ENCODE data around the gene NUDT16L1. TPM values are rescaled to one million over a fixed set of nuclear protein-coding genes. Genes with fewer than 3 reads are reported as not detected.
A peak's percentile ranks its signal among the peaks of the same experiment; 100 is the strongest.
"Not testable (repeated sequence)": the region's sequence is repeated elsewhere in the genome, so short reads cannot be mapped to it uniquely, and the experiment has no call there.

The NUDT16L1 gene
- total RNA-seq, result 21.2 and 31.9 TPM in 2 replicates

DNA sequence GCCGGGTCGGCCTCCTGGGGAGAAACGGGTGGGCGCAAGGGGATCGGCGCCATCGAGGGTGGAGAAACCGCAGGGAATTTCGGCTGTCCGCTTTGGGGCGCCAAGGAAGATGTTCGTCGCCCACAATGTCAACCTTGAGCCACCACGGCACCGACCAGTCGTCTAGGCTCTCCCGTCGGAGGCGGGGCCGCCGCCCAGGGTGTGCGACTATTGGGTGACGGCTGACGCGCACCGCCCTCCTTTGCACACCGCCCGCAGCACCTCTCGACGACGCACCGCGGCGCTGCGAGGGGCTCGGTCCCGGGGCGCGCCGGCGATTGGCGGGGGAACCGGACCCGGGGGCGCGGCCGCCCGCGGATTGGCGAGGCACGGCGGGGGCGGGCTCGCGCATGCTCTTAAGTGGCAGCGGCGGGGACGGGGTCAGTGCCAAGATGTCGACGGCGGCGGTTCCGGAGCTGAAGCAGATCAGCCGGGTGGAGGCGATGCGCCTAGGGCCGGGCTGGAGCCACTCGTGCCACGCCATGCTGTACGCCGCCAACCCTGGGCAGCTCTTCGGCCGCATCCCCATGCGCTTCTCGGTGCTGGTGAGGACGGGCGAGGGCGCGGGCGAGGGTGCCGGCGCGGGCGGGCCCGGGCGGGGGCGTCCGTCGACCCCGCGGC is at the start of gene NUDT16L1:
Gene NUDT16L1, plus strand, starts transcription at position 267 of the 660 bp plus-strand sequence. Its CDS starts 165 bp downstream, at position 432.
- peak; percentile 76 for DNase-seq (ENCODE audit: low read depth, low spot score)

DNA sequence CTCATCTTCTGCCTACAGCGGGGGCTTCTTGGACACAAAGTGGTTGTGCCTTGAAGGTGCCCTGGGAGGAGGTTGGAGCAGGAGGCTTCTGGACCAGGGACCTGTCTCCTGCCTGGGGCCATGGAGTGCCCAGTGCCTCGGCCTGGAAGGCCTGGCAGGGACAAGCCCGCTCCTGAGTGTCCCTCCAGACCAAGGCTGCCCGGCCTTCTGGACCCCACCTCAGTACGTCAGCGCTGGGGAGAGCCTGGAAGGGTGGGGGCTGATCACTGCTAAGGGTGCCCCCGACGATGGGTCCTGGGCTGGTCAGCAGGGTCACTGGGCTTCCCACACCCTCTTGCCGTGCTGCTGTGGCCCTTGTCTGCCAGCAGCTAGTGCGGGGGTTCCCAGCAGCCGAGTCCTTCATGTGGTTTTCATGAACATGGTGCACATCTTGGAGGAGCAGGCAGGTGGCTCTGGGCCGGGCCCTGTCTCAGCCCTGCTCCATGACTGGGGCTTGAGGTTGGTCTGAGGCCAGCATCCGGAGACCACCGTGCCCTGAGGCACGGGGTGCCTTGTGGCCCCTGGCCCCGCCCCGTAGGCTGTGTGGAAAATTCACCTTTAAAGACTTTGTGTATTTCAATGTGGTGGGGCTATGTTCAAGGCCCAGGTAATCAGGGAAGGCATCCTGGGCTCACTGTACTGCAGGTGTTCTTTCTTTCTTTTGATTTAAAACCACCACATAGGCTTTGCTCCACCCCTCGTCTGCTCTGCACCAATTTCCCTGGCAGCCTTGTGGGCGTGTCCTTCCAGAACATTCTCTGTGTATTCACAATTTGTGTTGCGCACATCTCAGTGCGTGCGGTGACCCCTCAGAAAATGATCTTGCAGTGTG is 46.4 kb upstream of the NUDT16L1 start:
- no peak for DNase-seq (ENCODE audit: low read depth, low spot score)

DNA sequence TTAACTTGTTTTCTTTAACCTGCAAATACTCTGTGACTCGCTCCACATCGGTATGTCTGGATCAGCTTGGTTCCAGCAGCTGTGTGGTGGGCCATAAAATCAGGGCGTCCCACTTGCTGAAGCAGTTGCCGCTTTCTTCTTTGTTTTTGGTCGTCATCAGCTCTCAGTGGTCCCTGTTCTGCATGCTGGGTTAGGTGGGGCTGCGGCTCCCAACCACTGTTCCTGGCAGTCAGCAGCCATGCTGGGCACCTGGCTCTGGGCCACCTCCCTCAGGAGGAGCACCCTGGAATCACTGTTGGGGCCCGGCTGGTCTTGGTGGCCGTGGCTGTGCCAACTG is 45.8 kb upstream of the NUDT16L1 start:
- DNase-seq (ENCODE audit: low read depth, low spot score), result no peak

DNA sequence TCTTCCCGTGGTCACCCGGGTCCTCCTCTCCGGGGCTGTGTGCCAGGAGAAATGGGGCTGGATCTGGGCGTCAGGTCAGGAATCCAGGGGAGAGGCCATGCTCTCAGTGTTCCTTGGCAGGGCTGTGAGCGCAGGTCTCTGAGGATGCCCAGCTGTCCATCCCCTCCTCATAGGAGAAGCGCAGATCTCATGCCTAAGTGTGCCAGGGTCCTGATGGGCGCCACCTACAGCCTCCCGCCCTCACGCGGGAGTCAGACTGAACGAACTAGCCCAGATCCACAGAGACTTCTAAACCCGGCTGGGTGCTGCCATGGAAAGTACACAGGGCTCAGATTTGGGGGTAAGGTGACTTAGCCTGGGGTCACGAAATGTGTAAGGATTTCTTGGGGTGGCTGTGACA is 44.4 kb upstream of the NUDT16L1 start:
- DNase-seq (ENCODE audit: low read depth, low spot score), result no peak

DNA sequence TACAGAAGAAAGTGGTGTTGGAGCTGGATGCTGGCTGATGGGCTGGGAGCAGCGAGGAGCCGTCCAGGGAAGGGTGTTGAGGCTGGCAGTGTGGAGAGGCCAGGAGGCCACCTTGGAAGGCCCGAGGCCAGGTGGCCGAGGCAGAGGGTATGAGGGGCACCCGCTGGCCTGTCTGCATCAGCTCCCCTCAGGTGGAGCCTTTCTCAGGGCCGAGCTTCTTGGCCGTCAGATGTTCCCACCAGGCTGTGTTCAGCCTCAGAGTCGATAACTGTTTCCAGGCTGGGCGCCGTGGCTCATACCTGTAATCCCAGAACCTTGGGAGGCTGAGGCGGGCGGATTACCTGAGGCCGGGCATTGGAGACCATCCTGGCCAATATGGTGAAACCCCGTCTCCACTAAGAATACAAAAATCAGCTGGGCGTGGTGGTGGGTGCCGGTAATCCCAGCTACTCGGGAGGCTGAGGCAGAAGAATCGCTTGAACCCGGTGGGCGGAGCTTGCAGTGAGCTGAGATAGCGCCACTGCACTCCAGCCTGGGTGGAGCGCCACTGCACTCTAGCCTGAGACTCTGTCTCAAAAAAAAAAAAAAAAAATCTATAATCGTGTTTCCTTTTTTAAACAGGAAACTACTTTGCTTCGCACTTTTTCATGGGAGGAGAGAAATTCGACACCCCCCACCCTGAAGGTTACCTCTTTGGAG is 43.5 kb upstream of the NUDT16L1 start:
- no peak for DNase-seq (ENCODE audit: low read depth, low spot score)

DNA sequence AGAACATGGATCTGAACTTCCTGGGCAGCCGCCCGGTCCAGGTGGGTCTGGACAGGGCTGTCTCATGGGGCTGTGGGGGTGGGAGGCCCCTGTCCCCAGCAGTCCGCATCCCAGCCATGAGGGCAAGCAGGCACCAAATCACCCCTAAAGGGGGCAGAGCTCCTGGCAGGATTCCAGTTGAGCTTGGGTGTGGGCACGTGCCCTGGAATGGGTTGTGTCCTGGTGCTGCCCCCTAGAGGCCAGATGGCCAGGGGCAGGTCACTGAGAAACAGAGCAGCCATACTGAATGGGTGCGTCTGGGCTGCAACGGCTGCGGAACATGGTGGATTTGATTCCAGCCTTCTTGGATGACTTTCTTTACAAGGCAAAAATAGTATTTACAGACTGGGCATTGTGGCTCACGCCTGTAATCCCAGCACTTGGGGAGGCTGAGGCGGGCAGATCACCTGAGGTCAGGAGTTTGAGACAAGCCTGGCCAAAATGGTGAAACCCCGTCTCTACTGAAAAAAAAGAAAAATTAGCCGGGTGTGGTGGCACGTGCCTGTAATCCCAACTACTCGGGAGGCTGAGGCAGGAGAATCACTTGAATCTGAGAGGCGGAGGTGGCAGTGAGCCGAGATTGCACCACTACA is 42.8 kb upstream of the NUDT16L1 start:
- not testable (repeated sequence) for DNase-seq (ENCODE audit: low read depth, low spot score)

DNA sequence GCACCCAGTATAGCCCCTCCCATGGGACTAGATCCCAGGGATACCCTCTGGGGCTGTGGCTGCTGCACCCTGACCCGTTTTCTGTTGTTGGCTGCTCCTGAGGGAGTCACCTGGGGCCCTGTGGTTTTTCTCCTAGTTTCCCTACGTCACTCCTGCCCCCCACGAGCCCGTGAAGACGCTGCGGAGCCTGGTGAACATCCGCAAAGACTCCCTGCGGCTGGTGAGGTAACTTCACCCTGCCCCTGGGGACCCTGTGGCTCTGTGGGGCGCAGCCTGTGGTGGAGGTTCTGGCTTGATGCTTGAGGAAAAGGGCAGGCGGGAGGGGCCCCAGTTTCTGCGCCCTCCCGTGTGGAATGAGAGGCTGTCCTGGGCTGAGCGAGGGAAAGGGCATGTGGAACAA is 41.5 kb upstream of the NUDT16L1 start:
- no peak for DNase-seq (ENCODE audit: low read depth, low spot score)

DNA sequence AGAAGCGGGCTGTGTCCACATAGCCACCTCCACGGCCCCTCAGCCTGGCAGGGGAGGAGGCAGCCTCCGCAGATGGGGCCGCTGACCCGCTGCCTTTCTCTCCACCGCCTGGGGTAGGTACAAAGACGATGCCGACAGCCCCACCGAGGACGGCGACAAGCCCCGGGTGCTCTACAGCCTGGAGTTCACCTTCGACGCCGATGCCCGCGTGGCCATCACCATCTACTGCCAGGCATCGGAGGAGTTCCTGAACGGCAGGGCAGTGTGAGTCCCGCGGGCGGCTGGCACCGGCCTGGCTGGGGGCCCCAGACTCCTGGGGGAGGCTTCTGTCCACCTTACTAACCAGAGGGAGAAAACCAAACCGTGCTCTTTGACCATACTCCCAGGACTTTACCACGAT is 40.8 kb upstream of the NUDT16L1 start:
- DNase-seq (ENCODE audit: low read depth, low spot score), result no peak

DNA sequence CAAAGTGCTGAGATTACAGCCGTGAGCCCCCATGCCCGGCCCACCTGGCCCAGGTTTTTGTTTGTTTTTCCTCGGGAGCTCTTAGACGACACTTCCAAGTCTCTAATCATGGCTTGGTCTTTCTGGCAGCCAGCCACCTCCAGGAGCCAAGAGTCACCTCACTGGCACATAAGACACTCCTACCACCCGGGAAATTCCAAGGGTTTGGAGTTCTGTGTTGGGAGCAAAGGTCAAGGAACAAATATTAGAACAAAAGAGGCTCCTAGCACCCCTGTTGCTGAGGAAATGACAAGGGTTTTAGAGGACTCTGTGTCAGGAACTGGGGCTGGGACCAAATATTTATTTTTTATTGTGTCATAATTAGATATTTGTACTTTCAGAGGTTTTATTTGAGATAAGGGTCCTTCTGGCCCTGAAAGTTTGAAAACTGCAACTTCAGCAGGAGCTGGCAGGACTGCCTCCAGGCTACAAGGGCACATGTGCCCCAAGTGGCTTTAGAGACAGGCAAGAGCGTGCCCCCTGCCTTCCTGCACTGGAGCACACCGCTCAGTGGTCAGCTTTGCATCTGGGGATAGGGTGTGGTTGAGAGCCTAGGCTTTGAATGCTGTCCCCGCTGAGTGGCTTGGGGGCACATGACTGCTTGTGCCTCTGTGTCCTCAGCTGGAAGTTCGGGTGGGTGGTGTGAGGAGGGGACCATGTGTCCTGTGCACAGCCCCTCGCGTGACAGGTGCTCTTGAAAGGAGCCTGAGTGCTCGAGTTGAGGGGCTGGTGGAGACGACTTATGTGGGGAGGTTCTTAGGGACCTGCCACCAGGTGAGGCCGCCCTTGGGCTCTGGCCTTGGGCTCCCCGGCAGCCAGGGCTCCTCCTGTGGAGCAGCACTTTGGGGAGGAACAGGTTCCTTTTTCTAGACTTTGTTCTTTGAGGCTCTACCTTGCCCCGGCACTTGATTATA is 39.1 kb upstream of the NUDT16L1 start:
- no peak for DNase-seq (ENCODE audit: low read depth, low spot score)

DNA sequence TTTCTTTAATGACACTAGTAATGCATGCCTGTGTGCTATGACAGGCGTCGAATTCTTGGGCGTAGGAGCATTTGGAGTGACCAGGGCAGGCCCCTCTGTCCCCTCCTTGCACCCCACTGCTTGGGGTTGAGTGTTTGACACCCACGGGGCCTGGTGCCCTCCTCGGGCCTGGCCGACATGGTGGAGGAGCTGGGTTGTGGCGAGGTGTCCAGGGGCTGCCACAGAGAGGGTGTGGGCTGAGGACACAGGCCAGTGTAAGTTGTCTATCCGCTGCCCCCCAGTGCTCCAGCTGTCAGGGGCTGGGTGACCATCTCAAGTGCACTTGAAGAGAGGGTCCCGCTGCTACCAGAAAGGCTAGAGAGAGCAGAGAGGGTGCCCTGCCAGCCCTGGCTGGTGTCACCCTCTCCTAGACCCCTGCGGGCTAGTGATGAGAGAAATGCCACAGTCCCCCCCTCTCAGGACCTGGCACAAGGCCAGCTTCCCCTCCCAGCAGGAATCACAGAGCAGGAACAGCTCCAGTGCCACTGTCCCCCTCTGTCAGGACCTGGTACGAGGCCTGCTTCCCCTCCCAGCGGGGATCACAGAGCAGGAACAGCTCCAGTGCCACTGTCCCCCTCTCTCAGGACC is 38.3 kb upstream of the NUDT16L1 start:
- DNase-seq (ENCODE audit: low read depth, low spot score), result no peak

DNA sequence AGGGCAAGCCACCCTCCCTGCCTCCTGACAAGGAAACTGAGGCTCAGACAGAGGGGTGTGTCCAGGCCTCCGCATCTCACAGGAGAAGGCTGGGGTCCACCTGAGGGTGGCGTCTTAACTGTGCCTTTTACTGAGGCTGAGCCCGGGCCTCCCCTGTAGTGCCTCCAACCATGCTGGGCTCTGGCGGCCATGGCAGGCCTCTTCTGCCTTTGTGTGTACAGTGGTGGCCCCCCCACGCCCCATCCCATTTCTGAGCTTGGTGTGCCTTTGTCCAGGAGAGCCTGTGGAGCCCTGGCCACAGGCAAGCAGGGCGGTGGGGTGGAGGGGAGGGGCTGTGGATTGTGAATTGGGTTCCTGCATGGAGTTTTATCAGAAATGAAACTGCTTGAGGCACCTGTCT is 37.6 kb upstream of the NUDT16L1 start:
- DNase-seq (ENCODE audit: low read depth, low spot score), result no peak

DNA sequence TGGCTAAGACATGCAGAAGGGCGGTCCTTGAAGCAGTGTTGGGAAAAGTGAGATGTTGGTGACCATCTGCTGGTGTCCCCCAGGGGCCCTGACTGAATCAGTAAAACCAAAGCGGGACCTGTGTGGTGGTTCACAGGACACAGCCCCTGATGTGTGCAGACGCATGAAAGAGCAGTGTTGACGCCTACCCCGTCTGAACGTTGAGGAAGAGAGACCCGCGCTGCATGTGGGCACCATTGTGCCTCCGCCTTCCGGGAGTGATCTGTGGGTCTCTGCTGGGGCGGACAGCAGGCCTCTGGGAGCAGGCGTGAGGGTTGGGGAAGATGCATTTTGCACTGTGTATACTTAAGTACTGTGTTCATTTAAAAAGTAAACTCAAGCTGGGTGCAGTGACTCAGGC is 37.1 kb upstream of the NUDT16L1 start:
- no peak for DNase-seq (ENCODE audit: low read depth, low spot score)

DNA sequence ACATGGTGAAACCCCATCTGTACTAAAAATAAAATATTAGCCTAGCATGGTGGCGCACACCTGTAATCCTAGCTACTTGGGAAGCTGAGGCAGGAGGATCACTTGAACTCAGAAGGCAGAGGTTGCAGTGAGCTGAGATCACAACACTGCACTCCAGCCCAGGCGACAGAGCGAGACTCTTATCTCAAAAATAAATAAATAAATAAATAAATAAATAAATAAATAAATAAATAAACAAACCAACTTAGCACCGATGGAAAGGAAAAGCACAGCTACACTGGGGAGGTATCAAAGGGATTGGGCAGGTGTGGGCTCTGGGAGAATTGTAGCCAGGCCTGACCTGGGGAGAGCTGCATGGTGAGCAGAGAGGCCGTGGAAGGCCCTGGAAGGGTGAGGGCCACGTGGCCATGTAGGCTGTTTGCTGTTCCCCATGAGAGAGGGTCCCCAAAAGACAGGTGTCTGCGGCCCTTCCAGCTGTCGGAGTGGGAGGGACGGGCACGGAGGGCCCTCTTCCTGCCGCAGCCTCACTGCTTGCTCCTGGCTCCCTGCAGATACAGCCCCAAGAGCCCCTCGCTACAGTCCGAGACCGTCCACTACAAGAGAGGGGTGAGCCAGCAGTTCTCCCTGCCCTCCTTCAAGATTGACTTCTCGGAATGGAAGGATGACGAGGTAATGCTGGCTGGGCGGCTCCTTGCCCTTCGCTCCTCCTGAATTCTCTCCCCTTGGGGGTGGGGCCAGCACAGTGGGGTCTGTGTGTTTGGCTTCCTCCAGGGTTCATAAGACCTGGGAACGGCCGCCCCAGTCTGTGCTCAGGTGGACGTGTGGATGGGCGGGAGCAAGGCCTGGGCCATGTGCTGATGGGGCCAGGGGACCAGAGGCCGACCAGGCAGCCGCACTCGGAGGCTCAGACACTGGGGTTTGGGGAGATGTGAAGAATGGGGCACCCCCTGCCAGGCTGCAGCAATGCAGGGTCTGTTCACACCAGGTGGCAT is 36.4 kb upstream of the NUDT16L1 start:
- DNase-seq (ENCODE audit: low read depth, low spot score), result no peak

DNA sequence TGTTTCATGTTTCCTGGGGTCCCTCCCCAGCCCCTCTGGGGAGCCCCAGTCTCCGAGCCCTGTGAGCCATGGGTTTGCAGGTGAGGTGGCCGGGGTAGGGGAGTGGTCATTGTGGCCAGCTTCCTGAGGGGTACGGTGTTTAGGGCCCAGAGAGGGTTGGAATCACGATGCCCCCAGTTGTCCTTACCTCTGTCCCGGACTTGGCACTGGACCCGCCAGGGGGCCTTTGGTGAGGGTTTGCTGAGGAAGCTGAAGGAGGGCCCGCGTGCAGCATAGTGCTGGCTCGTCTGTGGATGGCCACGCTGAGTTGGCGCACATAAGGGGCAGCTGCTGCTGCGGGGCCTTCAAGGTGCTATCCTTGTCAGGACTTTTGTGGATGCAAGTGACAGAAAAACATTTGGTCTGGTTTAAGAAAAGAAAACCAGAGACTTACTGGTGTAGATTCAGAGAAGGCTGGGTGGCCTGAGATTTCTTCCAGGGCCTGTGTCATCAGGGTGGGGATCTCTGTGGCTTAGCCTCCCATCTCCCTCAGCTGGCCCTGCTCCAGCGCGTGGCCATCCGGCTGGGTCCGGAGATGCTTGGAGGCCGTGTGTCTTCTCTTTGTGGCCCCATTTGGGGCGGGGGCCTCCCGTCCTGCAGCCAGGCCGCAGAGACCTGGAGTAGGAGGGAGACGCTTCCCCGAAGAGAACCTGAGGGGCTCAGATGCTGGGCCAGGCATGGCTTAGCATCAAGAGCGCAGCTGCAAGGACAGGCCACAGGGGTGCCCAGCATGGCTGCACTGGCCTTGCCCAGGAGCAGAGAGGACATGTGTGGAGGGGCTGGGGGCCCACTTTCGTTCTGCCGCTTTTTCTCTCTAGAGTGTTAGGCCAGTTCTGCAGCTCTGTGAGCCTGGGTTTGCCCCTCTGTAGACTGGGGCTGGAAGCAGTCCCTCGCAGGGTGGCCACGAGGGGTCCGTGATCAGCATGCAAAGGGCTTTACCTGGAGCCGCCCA is 33.7 kb upstream of the NUDT16L1 start:
- DNase-seq (ENCODE audit: low read depth, low spot score), result no peak

DNA sequence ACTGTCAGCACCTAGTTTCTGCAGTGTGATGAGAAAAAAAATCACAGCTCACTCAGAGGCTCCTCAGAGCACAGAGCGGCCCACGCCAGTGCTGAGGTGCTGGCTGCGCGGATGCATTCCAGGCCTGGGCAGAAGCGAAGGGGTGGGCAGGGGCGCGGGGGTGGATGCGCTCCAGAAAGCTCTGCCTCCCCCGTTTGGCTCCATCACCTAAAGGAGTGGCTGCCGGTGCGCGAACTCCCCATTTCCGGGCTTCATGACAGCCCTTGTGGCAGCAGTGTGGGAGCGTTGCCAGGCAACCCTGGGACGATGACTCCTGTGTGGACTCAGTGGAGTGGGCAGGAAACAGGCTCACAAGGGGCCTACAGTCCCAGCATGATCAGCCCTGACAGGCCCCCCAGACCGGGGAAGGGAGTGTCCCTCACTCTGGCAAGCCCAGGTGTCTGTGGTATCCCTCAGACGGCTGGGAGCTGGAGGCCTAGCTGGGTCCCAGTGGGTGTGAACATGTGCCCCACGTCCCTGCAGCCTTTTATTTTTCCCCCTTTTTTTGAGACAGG is 32.8 kb upstream of the NUDT16L1 start:
- DNase-seq (ENCODE audit: low read depth, low spot score), result peak; percentile 22

DNA sequence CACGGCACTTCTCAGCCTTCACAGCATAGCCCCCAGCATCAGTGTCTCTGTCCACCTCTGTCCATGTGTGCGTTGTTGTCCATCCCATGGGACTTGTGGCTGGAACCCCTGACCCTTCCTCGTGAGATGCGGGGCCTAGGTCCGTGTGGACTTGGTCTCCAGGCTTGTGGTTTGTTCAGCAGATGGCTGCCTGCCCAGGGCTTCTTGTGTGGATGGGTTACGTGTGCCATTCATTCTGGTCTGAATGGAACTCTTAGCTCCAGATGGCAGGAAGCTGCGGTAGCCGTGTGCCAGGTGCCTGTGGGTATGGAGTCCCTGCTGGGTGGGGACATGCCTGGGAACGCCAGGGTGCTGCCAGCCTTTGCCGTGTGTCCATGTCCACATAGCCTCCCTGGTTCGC is 31.7 kb upstream of the NUDT16L1 start:
- DNase-seq (ENCODE audit: low read depth, low spot score), result no peak

DNA sequence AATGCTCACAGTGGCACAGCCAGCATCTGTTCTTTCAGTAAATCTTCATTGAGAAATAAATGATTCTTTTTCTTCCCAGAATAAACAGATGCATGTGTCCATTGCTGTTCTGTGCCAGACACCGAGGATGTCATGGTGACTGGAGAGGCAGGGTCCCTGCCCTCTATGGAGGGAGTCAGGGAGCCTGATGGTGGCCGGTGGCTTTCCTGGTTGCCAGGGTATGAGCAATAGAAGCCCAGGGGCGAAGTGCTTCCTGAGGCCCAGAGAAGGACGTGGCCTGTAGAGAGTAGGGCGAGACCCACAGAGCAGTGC is 29.9 kb upstream of the NUDT16L1 start:
- no peak for DNase-seq (ENCODE audit: low read depth, low spot score)
